ENCODE measurements around the gene MAP1S.

- TF ChIP-seq POLR2A (IDR thresholded peaks at IDR 0.05; ENCODE audit: extremely low read depth, insufficient read length) (no peak), CTCF (IDR thresholded peaks at IDR 0.05; ENCODE audit: low read depth, low read length) (no peak), MYC (IDR thresholded peaks at IDR 0.05; ENCODE audit: low read depth, low read length) (no peak)
These were observed 8.6 kb downstream of the MAP1S start for GRCh38 chr19:17727843-17728242.
